HepG2 (cell line): Measurements from ENCODE around the gene RFC1. TPM values are rescaled to one million over a fixed set of nuclear protein-coding genes. Genes with fewer than 3 reads are reported as not detected.

ENCODE experiments used
- ARHGAP35 ChIP-seq: sonication (generic); formaldehyde crosslinking; IDR thresholded peaks from 2 replicates; pipeline ENCODE4 v1.9.0; 2022; ENCODE audit warnings: mild to moderate bottlenecking, inconsistent platforms, moderate library complexity, missing genetic modification reagents, borderline replicate concordance
- CCDC6 ChIP-seq: sonication (generic); formaldehyde crosslinking; IDR thresholded peaks from 2 replicates; pipeline ENCODE4 v1.8.1; 2022; ENCODE audit warnings: mild to moderate bottlenecking, missing genetic modification reagents, moderate library complexity
- HOXA7 ChIP-seq: sonication (generic); formaldehyde crosslinking; IDR thresholded peaks from 2 replicates; pipeline ENCODE4 v1.8.1; 2022; ENCODE audit warnings: mild to moderate bottlenecking, missing genetic modification reagents, moderate library complexity
- MATR3 ChIP-seq: sonication (generic); formaldehyde crosslinking; IDR thresholded peaks from 2 replicates; pipeline ENCODE4 v1.4.0; 2020; ENCODE audit warnings: missing genetic modification reagents
- NAIF1 ChIP-seq: sonication (generic); formaldehyde crosslinking; IDR thresholded peaks from 2 replicates; pipeline ENCODE4 v1.5.0; 2020; ENCODE audit warnings: mild to moderate bottlenecking, missing genetic modification reagents, borderline replicate concordance
- NR1H2 ChIP-seq: sonication (generic); formaldehyde crosslinking; IDR thresholded peaks from 2 replicates; pipeline ENCODE4 v1.8.1; 2022; ENCODE audit warnings: low read depth, missing genetic modification reagents, borderline replicate concordance
- SMAD3 ChIP-seq: sonication (generic); formaldehyde crosslinking; IDR thresholded peaks from 2 replicates; pipeline ENCODE4 v1.4.0; 2020; ENCODE audit warnings: missing genetic modification reagents
- SYNCRIP ChIP-seq: fragments of 200-400 bp; formaldehyde crosslinking; IDR thresholded peaks from 2 replicates; pipeline ENCODE4 v1.6.1; 2018; ENCODE audit warnings: mild to moderate bottlenecking, low read depth, low read length; ENCODE audit not compliant: insufficient read depth
- TCF12 ChIP-seq, 2 experiments: fragments of 450-650 bp in 1 of 2; sonication (generic) in 1 of 2; formaldehyde crosslinking in 1 of 2; IDR thresholded peaks; 2 replicates each; pipeline versions ENCODE4 v1.6.1 to v1.8.0; 2017 to 2022; ENCODE audit warnings: antibody characterized with exemption in 1 of 2, mild to moderate bottlenecking in 1 of 2, missing genetic modification reagents in 1 of 2, moderate library complexity in 1 of 2
- THAP11 ChIP-seq: IDR thresholded peaks from 2 replicates; pipeline ENCODE4 v1.6.1; 2016; ENCODE audit warnings: missing biosample characterization, missing genetic modification reagents
- YEATS4 ChIP-seq: sonication (generic); formaldehyde crosslinking; IDR thresholded peaks from 2 replicates; pipeline ENCODE4 v1.4.0; 2020; ENCODE audit warnings: missing genetic modification reagents, borderline replicate concordance
- ZBTB21 ChIP-seq: sonication (generic); formaldehyde crosslinking; IDR thresholded peaks from 2 replicates; pipeline ENCODE4 v1.4.0; 2020; ENCODE audit warnings: missing genetic modification reagents
- ZBTB43 ChIP-seq: sonication (generic); formaldehyde crosslinking; conservative IDR thresholded peaks from 2 replicates; pipeline ENCODE4 v1.4.0; 2020; ENCODE audit warnings: missing genetic modification reagents
- ZFP62 ChIP-seq: sonication (generic); formaldehyde crosslinking; IDR thresholded peaks from 2 replicates; pipeline ENCODE4 v1.4.0; 2020; ENCODE audit warnings: missing genetic modification reagents
- ZNF251 ChIP-seq: sonication (generic); formaldehyde crosslinking; IDR thresholded peaks from 2 replicates; pipeline ENCODE4 v1.9.0; 2021; ENCODE audit warnings: mild to moderate bottlenecking, missing genetic modification reagents
- ZNF30 ChIP-seq: sonication (generic); formaldehyde crosslinking; IDR thresholded peaks from 2 replicates; pipeline ENCODE4 v1.5.0; 2020; ENCODE audit warnings: mild to moderate bottlenecking, missing genetic modification reagents
- ZNF34 ChIP-seq: sonication (generic); formaldehyde crosslinking; IDR thresholded peaks from 2 replicates; pipeline ENCODE4 v1.4.0; 2020; ENCODE audit warnings: mild to moderate bottlenecking, missing genetic modification reagents, borderline replicate concordance
- ZNF367 ChIP-seq: sonication (generic); formaldehyde crosslinking; IDR thresholded peaks from 2 replicates; pipeline ENCODE4 v1.4.0; 2020; ENCODE audit warnings: missing genetic modification reagents, borderline replicate concordance
- ZNF713 ChIP-seq: sonication (generic); formaldehyde crosslinking; IDR thresholded peaks from 2 replicates; pipeline ENCODE4 v1.4.0; 2020; ENCODE audit warnings: mild to moderate bottlenecking, missing genetic modification reagents
- ZNF746 ChIP-seq: sonication (generic); formaldehyde crosslinking; IDR thresholded peaks from 2 replicates; pipeline ENCODE4 v1.8.0; 2022; ENCODE audit warnings: mild to moderate bottlenecking, missing genetic modification reagents
- ZNF816 ChIP-seq: sonication (generic); formaldehyde crosslinking; IDR thresholded peaks from 2 replicates; pipeline ENCODE4 v1.8.0; 2022; ENCODE audit warnings: missing genetic modification reagents, mild to moderate bottlenecking, borderline replicate concordance
- polyA plus RNA-seq, 8 experiments: library from polyadenylated mRNA; depleted of rRNA in 3 of 8; stranded (reverse) in 7 of 8; unstranded in 1 of 8; fragments of >200 nt; fragmentation: Illumina TruSeq in 4 of 8; extraction: Trizol in 4 of 8; gene quantifications; 2 replicates each; pipeline versions ENCODE4 v1.2.1 to v1.2.3, GENCODE V29; 2011 to 2016; ENCODE audit warnings: low read depth in 4 of 8, missing spikeins in 1 of 8, mixed read lengths in 1 of 8; ENCODE audit not compliant: insufficient read depth in 1 of 8
- total RNA-seq, 5 experiments: library from RNA; depleted of rRNA; stranded (reverse); fragments of >200 nt; fragmentation: Illumina TruSeq; extraction: Trizol; gene quantifications; 2 replicates each; pipeline ENCODE4 v1.2.3, GENCODE V29; 2016; ENCODE audit warnings: low read depth in 1 of 5
- TF ChIP-seq, protein P1 (sequence below): IDR thresholded peaks from 2 replicates; pipeline ENCODE4 v1.6.1; 2016; ENCODE audit warnings: low read depth, control low read depth
- TF ChIP-seq, protein P2 (sequence below): sonication (generic); formaldehyde crosslinking; IDR thresholded peaks from 2 replicates; pipeline ENCODE4 v1.4.0; 2020; ENCODE audit warnings: missing genetic modification reagents, borderline replicate concordance
- TF ChIP-seq, protein P3 (sequence below): sonication (generic); formaldehyde crosslinking; IDR thresholded peaks from 2 replicates; pipeline ENCODE4 v1.4.0; 2020; ENCODE audit warnings: low read depth, mild to moderate bottlenecking, missing genetic modification reagents

Gene RFC1
- total and polyA plus RNA-seq, 2 of the 13 experiments (the other 11 are each of a cell fraction or from before 2014, with no cell fraction given): 15.9 to 78.8 TPM

- TF ChIP-seq ZNF713 (CRISPR knock-in tag) (no peak), ARHGAP35 (CRISPR knock-in tag) (no peak), CCDC6 (CRISPR knock-in tag) (no peak), TCF12 (IDR thresholded peaks at IDR 0.05) (no peak), TCF12 (CRISPR knock-in tag; IDR thresholded peaks at IDR 0.05) (no peak), ZBTB21 (CRISPR knock-in tag) (no peak), ZFP62 (CRISPR knock-in tag) (no peak), MATR3 (CRISPR knock-in tag) (no peak), ZNF746 (CRISPR knock-in tag) (no peak), SYNCRIP (no peak), ZBTB43 (CRISPR knock-in tag) (no peak), THAP11 (CRISPR knock-in tag) (peak; percentile 43), ZNF367 (CRISPR knock-in tag) (no peak), ZNF30 (no peak), YEATS4 (CRISPR knock-in tag) (no peak), ZNF251 (CRISPR knock-in tag) (no peak), SMAD3 (CRISPR knock-in tag) (no peak), ZNF816 (CRISPR knock-in tag) (no peak), NAIF1 (CRISPR knock-in tag) (no peak), NR1H2 (no peak), HOXA7 (no peak), ZNF34 (no peak)
- TF ChIP-seq, protein P1, sequence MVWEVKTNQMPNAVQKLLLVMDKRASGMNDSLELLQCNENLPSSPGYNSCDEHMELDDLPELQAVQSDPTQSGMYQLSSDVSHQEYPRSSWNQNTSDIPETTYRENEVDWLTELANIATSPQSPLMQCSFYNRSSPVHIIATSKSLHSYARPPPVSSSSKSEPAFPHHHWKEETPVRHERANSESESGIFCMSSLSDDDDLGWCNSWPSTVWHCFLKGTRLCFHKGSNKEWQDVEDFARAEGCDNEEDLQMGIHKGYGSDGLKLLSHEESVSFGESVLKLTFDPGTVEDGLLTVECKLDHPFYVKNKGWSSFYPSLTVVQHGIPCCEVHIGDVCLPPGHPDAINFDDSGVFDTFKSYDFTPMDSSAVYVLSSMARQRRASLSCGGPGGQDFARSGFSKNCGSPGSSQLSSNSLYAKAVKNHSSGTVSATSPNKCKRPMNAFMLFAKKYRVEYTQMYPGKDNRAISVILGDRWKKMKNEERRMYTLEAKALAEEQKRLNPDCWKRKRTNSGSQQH (CRISPR knock-in tag): no peak
- TF ChIP-seq, protein P2, sequence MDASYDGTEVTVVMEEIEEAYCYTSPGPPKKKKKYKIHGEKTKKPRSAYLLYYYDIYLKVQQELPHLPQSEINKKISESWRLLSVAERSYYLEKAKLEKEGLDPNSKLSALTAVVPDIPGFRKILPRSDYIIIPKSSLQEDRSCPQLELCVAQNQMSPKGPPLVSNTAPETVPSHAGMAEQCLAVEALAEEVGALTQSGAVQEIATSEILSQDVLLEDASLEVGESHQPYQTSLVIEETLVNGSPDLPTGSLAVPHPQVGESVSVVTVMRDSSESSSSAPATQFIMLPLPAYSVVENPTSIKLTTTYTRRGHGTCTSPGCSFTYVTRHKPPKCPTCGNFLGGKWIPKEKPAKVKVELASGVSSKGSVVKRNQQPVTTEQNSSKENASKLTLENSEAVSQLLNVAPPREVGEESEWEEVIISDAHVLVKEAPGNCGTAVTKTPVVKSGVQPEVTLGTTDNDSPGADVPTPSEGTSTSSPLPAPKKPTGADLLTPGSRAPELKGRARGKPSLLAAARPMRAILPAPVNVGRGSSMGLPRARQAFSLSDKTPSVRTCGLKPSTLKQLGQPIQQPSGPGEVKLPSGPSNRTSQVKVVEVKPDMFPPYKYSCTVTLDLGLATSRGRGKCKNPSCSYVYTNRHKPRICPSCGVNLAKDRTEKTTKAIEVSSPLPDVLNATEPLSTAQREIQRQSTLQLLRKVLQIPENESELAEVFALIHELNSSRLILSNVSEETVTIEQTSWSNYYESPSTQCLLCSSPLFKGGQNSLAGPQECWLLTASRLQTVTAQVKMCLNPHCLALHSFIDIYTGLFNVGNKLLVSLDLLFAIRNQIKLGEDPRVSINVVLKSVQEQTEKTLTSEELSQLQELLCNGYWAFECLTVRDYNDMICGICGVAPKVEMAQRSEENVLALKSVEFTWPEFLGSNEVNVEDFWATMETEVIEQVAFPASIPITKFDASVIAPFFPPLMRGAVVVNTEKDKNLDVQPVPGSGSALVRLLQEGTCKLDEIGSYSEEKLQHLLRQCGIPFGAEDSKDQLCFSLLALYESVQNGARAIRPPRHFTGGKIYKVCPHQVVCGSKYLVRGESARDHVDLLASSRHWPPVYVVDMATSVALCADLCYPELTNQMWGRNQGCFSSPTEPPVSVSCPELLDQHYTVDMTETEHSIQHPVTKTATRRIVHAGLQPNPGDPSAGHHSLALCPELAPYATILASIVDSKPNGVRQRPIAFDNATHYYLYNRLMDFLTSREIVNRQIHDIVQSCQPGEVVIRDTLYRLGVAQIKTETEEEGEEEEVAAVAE (CRISPR knock-in tag): no peak
- TF ChIP-seq, protein P3, sequence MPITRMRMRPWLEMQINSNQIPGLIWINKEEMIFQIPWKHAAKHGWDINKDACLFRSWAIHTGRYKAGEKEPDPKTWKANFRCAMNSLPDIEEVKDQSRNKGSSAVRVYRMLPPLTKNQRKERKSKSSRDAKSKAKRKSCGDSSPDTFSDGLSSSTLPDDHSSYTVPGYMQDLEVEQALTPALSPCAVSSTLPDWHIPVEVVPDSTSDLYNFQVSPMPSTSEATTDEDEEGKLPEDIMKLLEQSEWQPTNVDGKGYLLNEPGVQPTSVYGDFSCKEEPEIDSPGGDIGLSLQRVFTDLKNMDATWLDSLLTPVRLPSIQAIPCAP: no peak
Observed at GRCh38 chr4:39415678-39416283, 49.6 kb upstream of the RFC1 start (continued).
